Testis (tissue), 3 donors: ENCODE measurements around the gene PARM1. TPM values are rescaled to one million over a fixed set of nuclear protein-coding genes. Genes with fewer than 3 reads are reported as not detected.

Experiments
- DNase-seq: peaks from one replicate; pipeline ENCODE4 v3.0.0-alpha.2; 2019
- H3K27ac ChIP-seq, 2 donors: fragments of 200-600 bp; sonication (generic); one replicate each; pipeline ENCODE4 v1.5.1; 2019
- H3K27me3 ChIP-seq: fragments of 200-600 bp; sonication (generic); one replicate; pipeline ENCODE4 v1.5.1; 2019
- H3K36me3 ChIP-seq: fragments of 200-600 bp; sonication (generic); one replicate; pipeline ENCODE4 v1.5.1; 2017; ENCODE audit warnings: low read depth; ENCODE audit errors: missing control alignments
- H3K4me1 ChIP-seq: fragments of 200-600 bp; sonication (generic); one replicate; pipeline ENCODE4 v1.5.1; 2019
- H3K4me3 ChIP-seq, 2 donors: fragments of 200-600 bp; sonication (generic); one replicate each; pipeline ENCODE4 v1.5.1; 2017 to 2019
- H3K9me3 ChIP-seq: fragments of 200-600 bp; sonication (generic); one replicate; pipeline ENCODE4 v1.5.1; 2017
- CTCF ChIP-seq, 3 experiments: fragments of 450-650 bp in 2 of 3; fragments of 200-600 bp in 1 of 3; sonication (generic) in 1 of 3; IDR thresholded peaks; one replicate each; pipeline ENCODE4 v1.5.1; 2016 to 2019; ENCODE audit warnings: antibody characterized with exemption in 3 of 3, mild to moderate bottlenecking in 2 of 3, moderate library complexity in 1 of 3
- POLR2A ChIP-seq: fragments of 450-650 bp; IDR thresholded peaks from one replicate; pipeline ENCODE4 v1.6.1; 2017; ENCODE audit warnings: antibody characterized with exemption, mild to moderate bottlenecking, moderate library complexity
- WGBS, 2 donors: methylation state at CpG; one replicate each; pipeline ENCODE4 v1.1.5; 2018; 5-methylcytosine and 5-hydroxymethylcytosine counted together
- intact Hi-C: fragments of 100-400 bp; cut with DNase I; formaldehyde crosslinking; loops from one replicate; pipeline ENCODE4 v1.15.1; 2023; ENCODE audit warnings: low total_unique reads
- polyA plus RNA-seq: library from polyadenylated mRNA; stranded (reverse); fragments of 350-450 nt; fragmentation: Illumina TruSeq; extraction: RNeasy Lipid Tissue Mini Kit (QIAGEN cat#74804); gene quantifications from one replicate; pipeline ENCODE4 v1.2.3, GENCODE V29; 2014; ENCODE audit warnings: low read depth, low replicate concordance; ENCODE audit not compliant: insufficient read depth
- total RNA-seq, 2 donors: library from RNA; depleted of rRNA; stranded (reverse); fragments of >200 nt; gene quantifications; one replicate each; pipeline ENCODE4 v1.2.3, GENCODE V29; 2016

The PARM1 gene
- total and polyA plus RNA-seq, 3 donors from 2014 or later: 29.0 to 40.5 (median 40.1) TPM

- H3K4me3 ChIP-seq: no peak overlapping the region
- no peaks in the 10 kb centered on the region for H3K4me1 ChIP-seq
- H3K9me3 ChIP-seq: no peaks in the 10 kb centered on the region
- WGBS, 2 donors: 64 to 69% methylated on average over 9 of the region's 9 CpGs
- intact Hi-C loops: no loop called here
- no peak overlapping the region for H3K27ac ChIP-seq
- DNase-seq: no peak
- TF ChIP-seq CTCF (IDR thresholded peaks at IDR 0.05) (no peak), POLR2A (no peak)
- H3K36me3 ChIP-seq: no peaks in the 10 kb centered on the region
- no peaks in the 10 kb centered on the region for H3K27me3 ChIP-seq
Measured at GRCh38 chr4:75004755-75005668, 72.1 kb downstream of the PARM1 start.

GRCh38 chr4:75005727-75006126 is 72.8 kb downstream of the PARM1 start:
- Histone ChIP-seq H3K4me3 (no peak overlapping the region), H3K27ac (no peak overlapping the region), H3K27me3 (no peaks in the 10 kb centered on the region), H3K36me3 (no peaks in the 10 kb centered on the region), H3K9me3 (no peaks in the 10 kb centered on the region), H3K4me1 (no peaks in the 10 kb centered on the region)
- no peak for DNase-seq
- intact Hi-C loops: no loop called here
- WGBS, 2 donors: 94 to 95% methylated on average over 1 of the region's 1 CpG
- TF ChIP-seq POLR2A (no peak), CTCF (IDR thresholded peaks at IDR 0.05) (no peak)

GRCh38 chr4:75007891-75008290 is 75.0 kb downstream of the PARM1 start:
- 86 to 92% methylated on average over 3 of the region's 3 CpGs for WGBS, 2 donors
- Histone ChIP-seq H3K36me3 (no peaks in the 10 kb centered on the region), H3K9me3 (no peaks in the 10 kb centered on the region), H3K4me1 (no peaks in the 10 kb centered on the region), H3K4me3 (no peak overlapping the region), H3K27ac (no peak overlapping the region), H3K27me3 (no peaks in the 10 kb centered on the region)
- intact Hi-C loops: no loop called here
- no peak for TF ChIP-seq POLR2A
- TF ChIP-seq CTCF (IDR thresholded peaks at IDR 0.05): no peak
- no peak for DNase-seq

- Histone ChIP-seq H3K27me3 (no peaks in the 10 kb centered on the region), H3K27ac (no peak overlapping the region), H3K36me3 (no peaks in the 10 kb centered on the region), H3K4me1 (no peaks in the 10 kb centered on the region), H3K9me3 (no peaks in the 10 kb centered on the region), H3K4me3 (no peak overlapping the region)
- intact Hi-C loops: no loop called here
- TF ChIP-seq CTCF (IDR thresholded peaks at IDR 0.05) (no peak), POLR2A (no peak)
- WGBS, 2 donors: 84 to 86% methylated on average over 1 of the region's 1 CpG
- DNase-seq: no peak
Measured at GRCh38 chr4:75009138-75009537, 76.2 kb downstream of the PARM1 start.
